M059J (cell line): ENCODE results near the gene JPH3. TPM values are rescaled to one million over a fixed set of nuclear protein-coding genes. Genes with fewer than 3 reads are reported as not detected.
A peak's percentile ranks its signal among the peaks of the same experiment; 100 is the strongest.

ENCODE experiments used
- DNase-seq: peaks from one replicate; pipeline ENCODE4 v3.0.0-alpha.2; 2012; ENCODE audit warnings: low read depth
- total RNA-seq: library from RNA; depleted of rRNA; stranded (reverse); fragments of >200 nt; shearing (Covaris generic); gene quantifications from 2 replicates; pipeline ENCODE4 v1.2.3, GENCODE V29; 2014

JPH3 gene
- total RNA-seq, 1 experiment from 2014 or later = 0.05 TPM

DNA sequence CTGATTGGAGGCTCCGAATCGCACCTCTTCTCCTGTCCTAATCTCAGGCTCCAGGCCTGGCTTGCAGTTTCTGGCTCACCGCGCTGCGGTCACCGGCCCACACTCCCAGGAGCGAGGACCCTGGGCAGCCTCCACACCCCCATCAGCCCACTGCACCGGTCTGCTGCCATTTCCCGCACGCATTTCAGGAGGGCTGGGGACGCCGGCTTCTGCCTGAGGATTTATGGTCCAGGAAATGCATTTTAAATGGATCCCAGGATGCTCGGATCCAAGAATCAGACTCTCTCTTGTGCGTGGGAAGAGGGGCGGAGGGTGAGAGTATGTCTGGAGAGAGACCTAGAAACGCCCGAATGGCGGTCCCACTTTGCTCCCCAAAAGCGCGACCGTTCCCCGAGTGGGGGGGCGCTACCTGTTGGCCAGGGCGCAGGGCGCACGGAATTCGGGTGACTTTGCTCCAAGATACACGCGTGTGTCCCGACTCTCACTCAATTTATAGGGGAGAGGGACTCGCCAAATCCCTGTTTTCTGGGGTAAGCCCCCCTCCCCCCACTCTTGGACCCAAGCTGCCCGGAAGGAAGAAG, 817 bp upstream of the JPH3 start:
- DNase-seq = no peak

DNA sequence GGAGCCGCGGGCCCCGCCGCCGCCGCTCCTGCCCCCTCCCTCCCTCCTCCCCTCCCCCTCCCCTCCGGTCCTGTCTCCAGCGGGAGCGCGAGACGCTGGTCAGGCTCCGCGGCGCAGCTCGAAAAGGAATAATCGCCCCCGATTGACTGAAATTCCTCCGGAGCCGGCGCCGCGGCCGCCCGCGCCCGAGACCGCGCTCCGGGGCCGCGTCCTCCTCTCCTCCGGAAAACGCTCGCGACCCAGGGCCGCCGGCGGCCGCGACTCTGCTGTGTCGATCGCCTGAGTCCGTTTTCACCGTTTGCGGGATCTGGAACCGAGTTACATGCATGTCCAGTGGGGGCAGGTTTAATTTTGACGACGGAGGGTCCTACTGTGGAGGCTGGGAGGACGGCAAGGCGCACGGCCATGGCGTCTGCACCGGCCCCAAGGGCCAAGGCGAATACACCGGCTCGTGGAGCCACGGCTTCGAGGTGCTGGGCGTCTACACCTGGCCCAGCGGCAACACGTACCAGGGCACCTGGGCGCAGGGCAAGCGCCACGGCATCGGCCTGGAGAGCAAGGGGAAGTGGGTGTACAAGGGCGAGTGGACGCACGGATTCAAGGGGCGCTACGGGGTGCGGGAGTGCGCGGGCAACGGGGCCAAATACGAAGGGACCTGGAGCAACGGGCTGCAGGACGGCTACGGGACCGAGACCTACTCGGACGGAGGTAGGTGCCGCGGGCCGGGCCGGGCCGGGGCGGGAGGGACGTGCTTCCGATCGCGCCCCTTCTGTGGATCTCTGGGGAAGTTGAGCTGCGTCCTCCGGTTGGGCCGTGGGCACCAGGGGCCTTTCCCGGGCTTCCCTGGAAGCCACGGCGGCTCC, 744 bp downstream of the JPH3 start:
- DNase-seq = no peak

DNA sequence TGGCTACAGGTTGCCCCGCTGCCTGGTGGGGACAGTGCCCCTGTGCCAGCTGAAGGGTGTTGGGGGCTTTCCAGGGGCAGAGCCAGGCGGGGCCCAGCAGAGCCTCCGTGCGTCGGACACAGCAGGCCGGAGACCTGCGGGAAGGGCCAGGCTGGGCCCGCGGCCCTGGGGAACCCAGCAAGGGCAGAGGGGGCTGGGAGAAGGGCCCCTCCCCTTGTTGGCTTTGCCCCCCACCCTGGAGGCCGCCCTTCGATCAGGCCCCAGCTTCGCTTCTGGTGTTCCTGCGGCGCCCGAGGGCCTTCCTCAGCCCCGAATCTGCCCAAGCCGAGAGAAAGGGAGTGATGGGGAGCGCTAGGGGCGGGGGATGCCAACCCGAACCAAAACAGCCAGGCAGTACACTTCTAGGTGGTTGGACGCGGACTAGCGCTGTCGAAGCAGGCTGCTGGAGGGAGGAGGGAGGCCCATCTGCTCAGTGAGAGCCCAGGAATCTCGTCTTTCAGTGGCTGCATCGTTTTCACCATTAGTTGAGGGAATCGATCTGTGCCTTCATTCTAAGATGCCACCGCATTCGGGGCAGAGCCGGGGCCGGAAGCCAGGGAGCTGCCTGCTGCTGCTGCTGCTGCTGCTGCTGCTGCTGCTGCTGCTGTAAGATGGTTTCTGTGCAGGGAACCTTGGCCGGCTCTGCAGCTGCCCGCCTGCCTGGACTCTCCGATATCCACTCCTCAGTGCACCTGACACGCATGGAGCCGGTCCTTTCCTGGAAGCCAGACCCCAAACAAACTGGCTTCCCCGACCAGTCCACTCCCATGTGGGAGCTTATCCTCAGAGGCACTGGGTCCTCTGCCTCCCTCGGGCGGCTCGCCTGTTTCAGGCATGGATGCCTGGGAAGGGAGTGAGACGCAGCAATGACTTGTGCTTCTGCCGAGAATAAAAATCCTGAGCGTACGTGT, 1.7 kb downstream of the JPH3 start:
- DNase-seq = no peak

DNA sequence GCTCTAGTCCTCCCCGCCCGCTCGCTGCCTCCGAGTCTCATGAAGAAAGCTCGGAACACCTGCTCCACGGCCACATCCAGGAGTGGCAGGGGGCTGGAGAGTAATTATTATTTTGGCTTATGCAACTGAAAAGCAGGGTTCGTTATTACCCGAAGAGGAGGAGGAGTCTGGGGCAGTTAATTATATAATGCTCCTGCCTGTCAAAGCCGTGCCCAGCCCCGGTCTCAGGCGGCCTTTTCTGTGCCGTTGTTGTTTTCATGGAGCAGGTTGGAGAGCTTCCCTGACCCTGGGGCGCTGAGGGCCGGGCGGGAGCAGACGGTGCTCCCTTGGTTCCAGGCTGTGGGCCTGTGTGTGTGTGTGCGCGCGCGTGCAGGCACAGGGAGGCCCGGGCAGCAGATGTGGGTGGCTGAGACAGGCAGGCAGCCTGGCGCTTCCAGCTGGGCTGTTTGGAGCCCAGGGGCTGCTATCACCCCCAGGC, 2.4 kb downstream of the JPH3 start:
- DNase-seq = no peak

DNA sequence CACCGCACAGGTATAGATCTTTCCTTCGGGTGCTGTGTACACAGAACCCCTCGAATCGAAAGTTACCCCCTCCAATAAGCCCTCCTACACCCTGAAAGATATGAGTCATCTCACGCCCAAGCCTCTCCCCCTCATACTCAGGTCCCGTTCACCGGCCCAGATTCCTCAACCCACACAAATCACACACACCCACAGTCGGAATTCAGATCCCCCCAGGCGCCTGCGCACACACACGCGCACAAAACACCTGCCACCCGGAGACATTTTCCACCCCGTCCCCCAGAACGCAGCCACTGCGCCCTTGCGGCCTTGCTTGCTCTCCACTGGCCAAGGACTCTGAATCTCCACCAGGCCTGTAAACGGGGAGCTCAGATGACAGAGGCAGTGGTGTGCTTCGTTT, 4.9 kb downstream of the JPH3 start:
- no peak for DNase-seq

DNA sequence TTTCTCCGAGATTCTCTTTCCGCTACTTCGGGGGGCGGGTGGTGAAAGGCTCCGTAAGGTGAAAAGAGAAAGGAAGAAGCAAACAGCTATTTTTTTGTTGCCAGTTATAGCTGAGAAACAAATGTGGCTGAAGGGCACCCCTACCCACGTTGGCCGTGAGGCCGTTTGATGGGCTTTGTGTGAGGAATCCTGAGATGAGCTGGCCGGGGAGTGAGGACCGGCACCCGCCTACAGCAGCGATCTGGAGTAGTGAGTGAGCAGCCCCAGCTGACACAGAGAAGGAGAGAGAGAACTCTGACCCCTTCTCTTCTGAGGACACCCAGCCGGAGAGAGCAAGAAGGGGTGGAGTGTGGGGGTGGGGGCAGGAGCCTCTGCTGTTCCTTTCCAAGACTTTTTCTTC, 5.6 kb downstream of the JPH3 start:
- DNase-seq = no peak

DNA sequence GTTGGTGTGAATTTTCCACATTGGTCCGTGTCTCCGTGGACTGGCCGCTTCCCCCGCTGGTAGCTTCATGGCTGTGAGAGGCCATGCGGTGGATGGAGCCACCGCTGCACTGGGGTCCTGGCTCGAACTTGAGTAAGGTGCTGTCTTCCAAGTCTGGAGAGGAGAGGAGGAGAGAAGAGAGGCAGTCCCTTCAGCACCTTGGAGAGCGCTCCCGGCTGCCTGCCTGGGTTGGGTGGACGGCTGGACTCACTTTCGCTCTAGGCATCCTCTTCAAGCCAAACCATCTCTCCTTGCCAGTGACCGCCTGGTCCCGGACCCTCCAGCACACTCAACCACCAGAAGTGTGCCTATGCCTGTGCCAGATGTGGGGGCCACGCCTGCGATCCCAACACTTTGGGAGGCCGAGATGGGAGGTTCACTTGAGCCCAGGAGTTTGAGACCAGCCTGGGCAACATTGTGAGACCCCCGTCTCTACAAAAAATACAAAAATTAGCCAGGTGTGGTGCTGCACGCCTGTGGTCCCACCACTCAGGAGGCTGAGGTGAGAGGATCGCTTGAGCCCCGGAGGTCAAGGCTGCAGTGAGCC, 6.2 kb downstream of the JPH3 start:
- DNase-seq = peak; percentile 62

DNA sequence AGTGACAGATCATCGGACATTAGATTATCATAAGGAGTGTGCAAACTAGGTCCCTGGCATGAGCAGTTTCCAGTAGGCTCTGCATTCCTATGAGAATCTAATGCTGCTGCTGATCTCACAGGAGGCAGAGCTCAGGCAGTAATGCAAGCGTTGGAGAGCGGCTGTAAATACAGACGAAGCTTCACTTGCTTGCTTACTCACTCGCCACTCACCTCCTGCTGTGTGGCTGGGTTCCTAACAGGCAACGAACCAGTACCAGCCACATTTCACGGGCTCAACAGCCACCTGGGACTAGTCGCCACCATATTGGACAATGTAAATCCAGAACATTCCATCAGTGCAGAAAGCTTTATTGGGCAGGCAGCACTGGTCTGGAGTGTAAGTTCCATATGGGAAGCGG, 7.7 kb downstream of the JPH3 start:
- no peak for DNase-seq

DNA sequence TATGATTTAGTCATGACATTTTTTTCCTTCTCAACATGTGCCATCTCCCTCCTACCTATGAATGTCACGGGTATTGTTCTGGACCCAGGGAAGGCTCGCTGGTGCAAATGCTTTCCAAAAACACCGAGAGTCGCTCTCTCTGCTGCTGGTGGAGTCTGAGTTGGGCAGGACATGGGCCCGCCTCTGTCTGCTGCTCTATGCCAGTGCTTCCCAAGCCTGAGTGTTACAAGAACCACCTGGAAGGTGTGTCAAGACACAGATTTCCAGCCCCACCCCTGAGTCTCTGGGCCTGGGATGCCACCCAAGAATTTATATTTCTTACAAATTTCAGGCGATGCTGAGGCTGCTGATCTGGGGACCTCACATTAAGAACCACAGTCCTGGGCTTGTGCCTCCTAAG, 9.1 kb downstream of the JPH3 start:
- no peak for DNase-seq

DNA sequence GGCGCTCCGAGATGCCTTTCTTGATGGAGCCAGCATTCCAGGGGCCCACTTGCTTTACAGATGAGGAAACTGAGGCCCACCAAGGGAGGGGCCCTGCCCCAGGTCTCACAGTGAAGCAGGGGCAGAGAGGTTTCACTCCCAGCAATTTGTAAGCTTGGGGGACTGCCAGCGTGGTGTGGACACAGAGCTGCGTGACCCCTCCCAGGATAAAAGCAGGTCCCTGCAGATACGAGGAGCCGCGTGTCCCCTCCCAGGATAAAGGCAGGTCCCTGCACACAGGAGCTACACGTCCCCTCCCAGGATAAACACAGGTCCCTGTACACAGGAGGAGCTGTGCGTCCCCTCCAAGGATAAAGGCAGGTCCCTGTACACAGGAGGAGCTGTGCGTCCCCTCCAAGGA, 11.7 kb downstream of the JPH3 start:
- no peak for DNase-seq

DNA sequence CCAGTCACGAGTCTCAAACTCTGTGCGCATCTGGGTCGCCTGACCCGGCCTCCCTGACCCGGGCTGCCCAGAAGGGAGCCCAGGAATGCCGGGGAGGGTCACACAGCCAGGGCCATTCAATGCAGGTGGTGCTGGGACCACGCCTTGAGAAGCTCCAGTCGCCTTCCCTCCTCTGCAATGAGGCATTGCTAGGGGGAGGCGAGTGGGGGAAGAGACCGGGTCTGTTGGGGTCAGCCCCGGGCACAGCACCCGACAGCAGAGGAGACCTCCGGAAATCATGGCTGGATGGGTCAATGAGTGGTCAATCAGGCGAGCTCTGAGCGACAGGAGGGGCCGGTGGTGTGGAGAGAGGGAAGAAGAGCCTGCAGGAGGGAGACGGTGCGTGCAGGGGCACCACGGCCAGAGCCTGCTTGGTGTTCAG, 13.3 kb downstream of the JPH3 start:
- DNase-seq = no peak

DNA sequence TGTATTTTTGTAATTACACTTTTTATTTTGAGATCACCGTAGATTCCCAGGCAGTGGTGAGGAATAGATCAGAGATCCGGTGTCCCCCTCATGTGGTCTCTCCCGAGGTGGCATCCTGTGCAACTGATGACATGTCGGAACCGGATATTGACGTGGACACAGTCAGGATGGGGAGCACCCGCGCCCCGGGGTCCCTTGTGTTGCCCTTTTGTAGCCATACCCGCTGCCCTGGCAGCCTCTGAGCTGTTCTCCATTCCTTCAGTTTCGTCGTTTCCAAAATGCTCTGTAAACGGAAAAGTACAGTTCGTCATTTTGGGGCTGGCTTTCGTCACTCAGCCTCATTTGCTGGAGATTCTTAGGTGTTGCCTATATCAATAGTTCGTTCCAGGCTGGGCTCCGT, 14.2 kb downstream of the JPH3 start:
- no peak for DNase-seq

DNA sequence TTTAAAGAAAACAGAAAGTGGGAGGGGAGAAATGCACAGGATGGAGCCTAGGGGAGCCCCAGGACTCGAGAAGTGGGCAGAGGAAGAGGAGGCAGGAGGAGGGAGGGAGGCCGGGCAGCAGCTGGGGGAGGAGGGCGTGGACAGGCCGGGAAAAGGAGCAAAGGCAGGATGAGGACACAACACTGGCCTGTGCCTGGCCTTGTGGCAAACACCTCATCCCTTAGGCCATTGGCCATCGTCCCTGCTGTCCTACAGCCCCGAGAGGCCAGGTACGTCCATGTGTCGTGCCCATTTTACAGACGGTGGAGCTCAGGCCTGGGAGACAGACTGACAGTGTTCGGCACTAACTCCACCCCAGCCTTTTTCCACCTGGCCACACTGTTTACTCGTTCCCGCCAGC, 15.9 kb downstream of the JPH3 start:
- DNase-seq = no peak

DNA sequence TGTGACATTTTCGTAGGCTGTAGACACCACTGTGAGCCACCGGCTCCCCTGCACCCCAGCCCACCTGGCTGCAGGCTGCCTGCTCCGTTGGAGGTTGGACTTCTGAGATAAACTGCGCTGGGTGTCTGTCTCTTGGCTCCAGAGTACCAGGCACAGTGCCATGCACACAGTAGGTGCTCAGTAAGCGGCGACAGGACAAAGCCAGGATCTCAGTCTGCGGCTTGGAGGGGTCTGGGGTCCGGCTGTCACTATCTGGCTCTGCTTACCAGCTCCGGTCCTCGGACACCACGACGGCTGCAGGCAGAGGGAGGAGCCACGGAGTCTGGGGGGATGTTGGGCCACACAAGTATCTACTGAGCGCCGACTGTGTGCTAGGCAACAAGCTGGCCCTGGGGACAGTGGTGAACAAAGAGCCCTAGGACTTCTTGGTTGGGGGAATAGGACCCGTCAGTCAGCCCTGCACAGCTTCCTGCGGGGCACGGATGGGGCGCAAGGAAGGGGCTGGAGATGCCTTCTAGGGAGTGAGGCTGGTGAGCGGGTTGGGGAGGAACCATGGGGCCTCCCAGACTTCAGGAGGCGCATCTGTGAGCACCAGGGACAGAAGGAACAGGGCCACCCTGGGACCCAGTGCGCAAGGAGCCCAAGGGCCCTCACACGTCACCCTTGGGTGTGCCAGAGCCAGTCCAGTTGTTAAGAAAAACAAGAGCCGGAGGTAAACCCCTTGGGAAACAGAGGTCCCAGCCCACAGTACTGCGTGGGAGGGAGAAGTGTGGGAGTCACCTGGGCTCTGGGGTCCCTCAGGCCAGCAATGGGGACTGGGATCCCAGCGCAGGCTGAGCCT, 17.3 kb downstream of the JPH3 start:
- no peak for DNase-seq

DNA sequence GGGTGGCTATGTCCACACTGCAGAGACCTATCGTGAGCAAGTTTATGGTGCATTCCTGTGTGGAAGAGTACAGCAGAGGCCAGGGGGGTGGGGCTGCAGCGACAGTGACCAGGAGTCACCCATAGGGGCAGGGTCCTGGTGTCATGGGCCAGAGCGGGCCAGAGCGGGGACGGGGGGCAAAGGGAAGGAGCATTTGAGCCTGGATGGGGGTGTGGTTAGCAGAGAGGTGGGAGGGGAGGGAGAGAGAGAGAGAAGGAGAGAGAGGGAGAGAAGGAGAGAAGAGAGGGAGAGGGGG, 17.8 kb downstream of the JPH3 start:
- no peak for DNase-seq

DNA sequence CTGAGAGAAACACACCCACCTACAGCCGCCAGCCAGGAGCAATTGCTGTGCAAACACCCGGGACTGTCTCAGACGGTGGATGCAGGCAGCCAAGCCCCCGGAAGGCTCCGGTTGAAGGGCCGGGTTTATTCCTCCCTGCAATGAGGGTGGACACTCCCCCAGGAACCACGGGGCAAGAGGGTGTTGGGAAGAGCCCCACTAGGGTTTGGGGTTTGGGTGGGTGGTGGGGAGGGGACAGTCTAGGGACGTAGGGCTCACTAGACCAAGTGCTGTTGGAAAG, 19.2 kb downstream of the JPH3 start:
- DNase-seq = no peak

DNA sequence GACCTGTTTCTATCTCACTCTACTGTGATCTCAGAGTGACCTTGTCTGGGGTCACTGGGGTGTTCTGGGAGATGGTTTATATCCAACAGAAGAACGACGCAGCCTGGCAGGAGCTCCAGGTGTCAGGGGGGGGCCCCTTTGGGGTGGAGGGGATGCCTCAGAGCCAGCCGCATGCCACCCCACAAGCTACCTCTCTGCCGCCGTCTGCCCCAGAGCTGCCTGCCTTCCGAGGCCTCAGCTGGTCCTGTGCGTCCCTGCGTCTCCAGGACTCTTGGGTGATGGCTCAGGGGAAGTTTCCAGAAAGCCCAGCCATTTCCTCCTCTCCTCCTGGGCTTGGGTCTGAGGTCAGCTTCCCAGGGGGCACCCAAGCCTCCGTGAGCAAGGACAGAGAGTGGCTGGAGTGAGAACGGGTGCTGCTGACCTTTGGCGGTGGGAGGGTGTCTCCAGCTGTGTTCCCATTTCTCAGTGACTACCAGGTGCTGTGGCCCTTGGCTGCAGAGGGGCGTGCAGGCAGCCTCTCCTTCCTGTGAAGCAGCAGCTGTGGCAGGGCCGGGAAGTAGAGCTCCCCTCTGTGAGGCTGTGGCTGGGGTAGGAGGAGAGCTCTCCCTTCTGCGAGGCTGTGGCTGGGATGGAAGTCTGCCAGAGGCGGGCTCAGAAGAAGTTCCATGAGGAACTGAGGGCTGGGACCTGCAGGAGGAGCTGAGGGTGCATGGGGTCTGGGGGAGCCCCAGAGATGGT, 19.8 kb downstream of the JPH3 start:
- peak; percentile 11 for DNase-seq

DNA sequence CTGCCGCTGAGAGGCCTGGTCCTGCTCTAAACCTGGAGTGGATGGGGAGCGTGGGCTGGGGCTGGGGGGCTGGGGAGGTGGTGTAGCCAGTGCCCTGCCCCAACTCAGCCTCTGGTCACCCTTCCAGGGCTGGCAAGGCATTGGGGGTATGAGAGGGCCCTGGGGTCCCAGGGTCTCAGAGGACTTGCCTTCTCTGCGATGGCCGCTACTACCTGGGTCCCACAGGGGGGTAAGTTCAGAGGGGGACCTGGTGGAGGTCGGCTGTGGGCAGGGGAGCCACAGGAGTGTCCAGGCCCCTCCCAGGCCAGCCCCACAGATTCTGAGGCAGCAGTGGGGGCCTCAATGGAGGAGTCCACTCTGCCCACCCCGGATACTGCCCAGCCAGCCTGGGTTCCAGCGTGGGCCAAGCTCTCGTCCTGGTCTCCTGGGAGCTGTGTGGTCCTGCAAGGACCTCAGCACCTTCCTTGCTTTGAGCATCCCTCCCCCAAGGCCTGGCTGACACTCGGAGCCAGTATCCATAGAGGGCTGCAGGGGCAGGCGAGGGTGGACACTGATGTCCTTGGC, 20.5 kb downstream of the JPH3 start:
- DNase-seq = no peak

DNA sequence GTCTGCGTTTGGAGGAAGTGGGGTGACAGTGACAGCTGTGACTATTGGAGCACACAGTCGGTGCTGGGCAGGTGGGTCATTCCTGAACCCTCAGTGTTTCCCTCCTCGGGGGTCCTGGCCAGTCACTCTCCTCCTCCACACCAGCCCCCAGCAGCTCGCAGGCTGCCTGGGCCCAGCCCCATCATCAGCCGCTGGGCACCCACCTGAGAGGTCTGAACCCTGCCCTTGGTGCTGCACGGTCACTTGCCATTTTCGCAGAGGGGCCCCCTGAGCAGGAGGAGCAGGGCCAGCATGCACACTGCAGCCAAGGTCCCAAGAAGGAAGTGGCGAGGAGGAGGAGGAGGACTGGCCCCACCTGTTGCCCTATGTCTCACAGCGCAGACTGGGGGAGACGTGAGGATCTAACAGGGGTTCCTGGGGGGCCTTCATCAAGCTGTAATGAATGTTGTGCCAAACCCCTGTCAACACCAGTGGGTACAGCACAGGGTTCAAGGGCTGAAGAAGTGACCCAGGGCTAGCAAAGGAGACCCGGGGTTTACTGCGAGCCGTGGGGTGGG, 23.0 kb downstream of the JPH3 start:
- DNase-seq = no peak

DNA sequence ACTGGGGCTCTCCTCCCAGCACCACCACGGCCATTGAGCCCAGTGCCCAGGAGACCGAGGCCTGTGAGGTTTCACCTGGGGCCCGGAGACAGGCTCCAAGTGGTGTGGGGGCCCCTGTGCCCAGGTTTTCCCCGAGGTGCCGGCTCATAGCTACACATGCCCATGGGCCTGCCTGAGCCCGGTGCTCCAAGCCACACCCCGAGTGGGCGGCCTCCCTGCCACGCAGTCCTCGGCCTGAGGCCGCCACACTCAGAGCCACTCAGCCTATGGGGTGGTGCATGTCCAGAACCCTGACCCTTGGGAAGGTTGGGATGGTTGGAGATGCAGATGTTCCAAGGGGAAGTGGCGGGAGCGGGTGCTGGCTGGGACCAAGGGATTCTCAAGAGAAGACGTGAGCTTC, 24.1 kb downstream of the JPH3 start:
- DNase-seq = no peak
